Fibroblast of mammary gland (primary cell): ENCODE data around the gene SLC6A11.

Source experiments
- DNase-seq: peaks from one replicate; pipeline ENCODE4 v3.0.0-alpha.2; 2010; ENCODE audit warnings: low read depth
- H3K4me3 ChIP-seq: 2 replicates; pipeline ENCODE4 v1.5.1; 2011; ENCODE audit warnings: low read depth, mild to moderate bottlenecking, low read length, moderate library complexity; ENCODE audit not compliant: control insufficient read depth
- TF ChIP-seq, protein P1 (sequence below): conservative IDR thresholded peaks from 2 replicates; pipeline ENCODE4 v1.5.1; 2011; ENCODE audit warnings: low read depth, low read length, inconsistent platforms; ENCODE audit not compliant: control insufficient read depth, insufficient read depth

Gene SLC6A11

DNA sequence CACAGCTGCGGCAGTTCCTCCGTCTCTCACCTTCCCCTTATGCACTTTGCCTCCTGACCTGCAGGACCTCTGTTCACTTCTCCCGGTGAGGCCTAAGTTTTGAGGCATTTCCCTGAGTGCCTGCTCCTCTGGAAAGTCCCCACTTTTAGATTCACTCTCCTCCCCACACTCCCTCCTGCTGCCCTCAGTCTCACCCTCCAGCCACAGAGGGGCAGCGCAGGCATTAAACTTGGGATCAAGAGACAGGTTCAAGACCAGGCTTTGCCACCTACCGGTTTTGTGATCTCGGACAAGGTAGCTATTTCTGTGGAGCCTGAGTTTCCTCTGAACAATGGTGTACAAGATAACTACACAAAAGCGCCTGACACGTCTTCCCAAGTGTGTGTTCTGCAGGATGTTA lies 19.4 kb downstream of the SLC6A11 start:
- H3K4me3 ChIP-seq: no peak overlapping the region
- no peak for DNase-seq
- TF ChIP-seq, protein P1, sequence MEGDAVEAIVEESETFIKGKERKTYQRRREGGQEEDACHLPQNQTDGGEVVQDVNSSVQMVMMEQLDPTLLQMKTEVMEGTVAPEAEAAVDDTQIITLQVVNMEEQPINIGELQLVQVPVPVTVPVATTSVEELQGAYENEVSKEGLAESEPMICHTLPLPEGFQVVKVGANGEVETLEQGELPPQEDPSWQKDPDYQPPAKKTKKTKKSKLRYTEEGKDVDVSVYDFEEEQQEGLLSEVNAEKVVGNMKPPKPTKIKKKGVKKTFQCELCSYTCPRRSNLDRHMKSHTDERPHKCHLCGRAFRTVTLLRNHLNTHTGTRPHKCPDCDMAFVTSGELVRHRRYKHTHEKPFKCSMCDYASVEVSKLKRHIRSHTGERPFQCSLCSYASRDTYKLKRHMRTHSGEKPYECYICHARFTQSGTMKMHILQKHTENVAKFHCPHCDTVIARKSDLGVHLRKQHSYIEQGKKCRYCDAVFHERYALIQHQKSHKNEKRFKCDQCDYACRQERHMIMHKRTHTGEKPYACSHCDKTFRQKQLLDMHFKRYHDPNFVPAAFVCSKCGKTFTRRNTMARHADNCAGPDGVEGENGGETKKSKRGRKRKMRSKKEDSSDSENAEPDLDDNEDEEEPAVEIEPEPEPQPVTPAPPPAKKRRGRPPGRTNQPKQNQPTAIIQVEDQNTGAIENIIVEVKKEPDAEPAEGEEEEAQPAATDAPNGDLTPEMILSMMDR: no peak

- H3K4me3 ChIP-seq: no peak overlapping the region
- no peak for DNase-seq
- TF ChIP-seq, protein P1: no peak
Observed at GRCh38 chr3:10836676-10837075, 20.6 kb downstream of the SLC6A11 start.

DNA sequence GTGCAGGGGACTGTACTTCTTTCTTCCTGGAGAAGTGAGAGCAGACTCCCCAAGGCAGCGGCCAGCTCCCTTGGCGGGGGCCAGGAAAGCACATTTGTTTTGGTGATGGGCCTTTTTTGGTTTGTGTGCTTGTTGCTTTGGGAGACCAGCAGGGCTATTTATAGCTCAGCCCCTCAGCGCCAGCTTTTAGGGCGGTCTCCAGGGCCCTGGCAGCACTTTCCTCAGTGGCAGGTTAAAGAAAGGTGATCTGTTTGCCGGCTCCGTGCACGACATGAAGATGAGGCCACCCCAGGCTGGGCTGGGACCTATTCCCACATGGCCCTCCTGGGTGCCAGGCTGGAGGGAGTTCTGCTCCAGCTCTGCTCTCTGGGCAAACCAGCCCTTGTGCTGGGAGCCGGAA lies 21.8 kb downstream of the SLC6A11 start:
- TF ChIP-seq, protein P1: no peak
- H3K4me3 ChIP-seq: no peak overlapping the region
- no peak for DNase-seq

GRCh38 chr3:10839167-10839566 lies 23.1 kb downstream of the SLC6A11 start:
- H3K4me3 ChIP-seq: no peak overlapping the region
- TF ChIP-seq, protein P1: no peak
- DNase-seq: no peak

GRCh38 chr3:10841100-10841499 lies 25.1 kb downstream of the SLC6A11 start:
- no peak overlapping the region for H3K4me3 ChIP-seq
- TF ChIP-seq, protein P1: no peak
- DNase-seq: no peak

DNA sequence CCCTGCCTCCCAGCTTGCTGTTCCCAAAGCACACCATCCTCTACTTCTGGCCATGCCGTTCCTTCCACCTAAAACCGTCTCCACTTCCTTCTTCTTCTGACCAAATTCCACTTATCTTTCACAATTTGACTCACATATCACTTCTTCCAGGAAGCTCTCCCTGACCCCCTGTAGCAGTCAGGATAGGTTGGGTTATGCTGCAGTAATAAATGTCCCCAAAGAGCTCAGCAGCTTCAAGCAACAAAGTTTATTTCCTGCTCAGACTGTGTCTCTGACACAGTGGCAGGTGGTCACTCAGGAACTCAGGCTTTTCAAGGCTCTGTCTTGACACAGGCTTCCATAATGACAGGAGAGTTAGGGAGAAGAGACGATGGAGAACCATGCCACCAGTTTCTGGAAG lies 27.4 kb downstream of the SLC6A11 start:
- H3K4me3 ChIP-seq: no peak overlapping the region
- DNase-seq: no peak
- TF ChIP-seq, protein P1: no peak
